ENCODE measurements around the gene CCDC77. TPM values are rescaled to one million over a fixed set of nuclear protein-coding genes. Genes with fewer than 3 reads are reported as not detected.

CCDC77 gene
- total and polyA plus RNA-seq, 2 experiments from 2014 or later, result 24.7 to 26.7 TPM

DNA sequence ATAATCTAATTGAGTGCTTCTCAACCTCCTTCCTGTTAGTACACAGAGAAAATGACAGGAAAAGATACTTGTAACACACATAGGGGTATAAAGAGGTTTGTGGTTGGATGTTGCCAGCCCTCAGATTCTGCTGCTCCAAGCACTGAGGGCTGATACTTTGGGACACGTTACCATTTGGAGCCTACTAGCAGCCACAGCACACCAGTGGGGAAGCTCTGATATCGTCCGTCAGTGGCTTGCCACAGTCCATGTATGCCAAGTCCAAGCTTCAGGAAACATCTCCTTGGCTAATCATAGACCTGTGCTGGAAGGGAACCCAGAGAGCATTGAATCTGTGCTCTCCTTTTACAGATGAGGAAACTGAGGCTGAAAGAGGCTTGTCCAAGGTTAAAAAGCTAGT is 80.6 kb downstream of the CCDC77 start:
- H3K4me3 ChIP-seq, result no peak overlapping the region
- Mint-ChIP-seq H3K27me3 (ENCODE audit: insufficient read depth, low read depth, poor library complexity) (peaks cover 2% of the 10 kb centered on the region), H3K4me3 (no peak overlapping the region), H3K4me1 (no peaks in the 10 kb centered on the region), H3K27ac (no peak overlapping the region), H3K36me3 (ENCODE audit: low read depth) (no peaks in the 10 kb centered on the region; the same call in 2 of the 3 replicates), H3K9me3 (peaks cover 1% of the 10 kb centered on the region; the same call in 1 of the 3 replicates)
- H3K27ac ChIP-seq (ENCODE audit: low read depth), result no peak overlapping the region
- H3K79me2 ChIP-seq (replicated peaks; ENCODE audit: insufficient read depth), result no peaks in the 10 kb centered on the region
- no peaks in the 10 kb centered on the region for H3K27me3 ChIP-seq (ENCODE audit: insufficient read depth)
- ATAC-seq (no peak), DNase-seq (ENCODE audit: low spot score) (no peak)
- no peaks in the 10 kb centered on the region for H3F3A ChIP-seq (replicated peaks; ENCODE audit: low read depth)
- no peak overlapping the region for H2AFZ ChIP-seq
- no peak for TF ChIP-seq NANOG (IDR thresholded peaks at IDR 0.05; ENCODE audit: borderline replicate concordance)
- TF ChIP-seq, protein P1, sequence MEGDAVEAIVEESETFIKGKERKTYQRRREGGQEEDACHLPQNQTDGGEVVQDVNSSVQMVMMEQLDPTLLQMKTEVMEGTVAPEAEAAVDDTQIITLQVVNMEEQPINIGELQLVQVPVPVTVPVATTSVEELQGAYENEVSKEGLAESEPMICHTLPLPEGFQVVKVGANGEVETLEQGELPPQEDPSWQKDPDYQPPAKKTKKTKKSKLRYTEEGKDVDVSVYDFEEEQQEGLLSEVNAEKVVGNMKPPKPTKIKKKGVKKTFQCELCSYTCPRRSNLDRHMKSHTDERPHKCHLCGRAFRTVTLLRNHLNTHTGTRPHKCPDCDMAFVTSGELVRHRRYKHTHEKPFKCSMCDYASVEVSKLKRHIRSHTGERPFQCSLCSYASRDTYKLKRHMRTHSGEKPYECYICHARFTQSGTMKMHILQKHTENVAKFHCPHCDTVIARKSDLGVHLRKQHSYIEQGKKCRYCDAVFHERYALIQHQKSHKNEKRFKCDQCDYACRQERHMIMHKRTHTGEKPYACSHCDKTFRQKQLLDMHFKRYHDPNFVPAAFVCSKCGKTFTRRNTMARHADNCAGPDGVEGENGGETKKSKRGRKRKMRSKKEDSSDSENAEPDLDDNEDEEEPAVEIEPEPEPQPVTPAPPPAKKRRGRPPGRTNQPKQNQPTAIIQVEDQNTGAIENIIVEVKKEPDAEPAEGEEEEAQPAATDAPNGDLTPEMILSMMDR (conservative IDR thresholded peaks at IDR 0.05; ENCODE audit: low read depth in 2 of 2), result no peak
- TF ChIP-seq, protein P2, sequence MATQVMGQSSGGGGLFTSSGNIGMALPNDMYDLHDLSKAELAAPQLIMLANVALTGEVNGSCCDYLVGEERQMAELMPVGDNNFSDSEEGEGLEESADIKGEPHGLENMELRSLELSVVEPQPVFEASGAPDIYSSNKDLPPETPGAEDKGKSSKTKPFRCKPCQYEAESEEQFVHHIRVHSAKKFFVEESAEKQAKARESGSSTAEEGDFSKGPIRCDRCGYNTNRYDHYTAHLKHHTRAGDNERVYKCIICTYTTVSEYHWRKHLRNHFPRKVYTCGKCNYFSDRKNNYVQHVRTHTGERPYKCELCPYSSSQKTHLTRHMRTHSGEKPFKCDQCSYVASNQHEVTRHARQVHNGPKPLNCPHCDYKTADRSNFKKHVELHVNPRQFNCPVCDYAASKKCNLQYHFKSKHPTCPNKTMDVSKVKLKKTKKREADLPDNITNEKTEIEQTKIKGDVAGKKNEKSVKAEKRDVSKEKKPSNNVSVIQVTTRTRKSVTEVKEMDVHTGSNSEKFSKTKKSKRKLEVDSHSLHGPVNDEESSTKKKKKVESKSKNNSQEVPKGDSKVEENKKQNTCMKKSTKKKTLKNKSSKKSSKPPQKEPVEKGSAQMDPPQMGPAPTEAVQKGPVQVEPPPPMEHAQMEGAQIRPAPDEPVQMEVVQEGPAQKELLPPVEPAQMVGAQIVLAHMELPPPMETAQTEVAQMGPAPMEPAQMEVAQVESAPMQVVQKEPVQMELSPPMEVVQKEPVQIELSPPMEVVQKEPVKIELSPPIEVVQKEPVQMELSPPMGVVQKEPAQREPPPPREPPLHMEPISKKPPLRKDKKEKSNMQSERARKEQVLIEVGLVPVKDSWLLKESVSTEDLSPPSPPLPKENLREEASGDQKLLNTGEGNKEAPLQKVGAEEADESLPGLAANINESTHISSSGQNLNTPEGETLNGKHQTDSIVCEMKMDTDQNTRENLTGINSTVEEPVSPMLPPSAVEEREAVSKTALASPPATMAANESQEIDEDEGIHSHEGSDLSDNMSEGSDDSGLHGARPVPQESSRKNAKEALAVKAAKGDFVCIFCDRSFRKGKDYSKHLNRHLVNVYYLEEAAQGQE (IDR thresholded peaks at IDR 0.05; ENCODE audit: unreplicated experiment), result no peak
- TF ChIP-seq, protein P3, sequence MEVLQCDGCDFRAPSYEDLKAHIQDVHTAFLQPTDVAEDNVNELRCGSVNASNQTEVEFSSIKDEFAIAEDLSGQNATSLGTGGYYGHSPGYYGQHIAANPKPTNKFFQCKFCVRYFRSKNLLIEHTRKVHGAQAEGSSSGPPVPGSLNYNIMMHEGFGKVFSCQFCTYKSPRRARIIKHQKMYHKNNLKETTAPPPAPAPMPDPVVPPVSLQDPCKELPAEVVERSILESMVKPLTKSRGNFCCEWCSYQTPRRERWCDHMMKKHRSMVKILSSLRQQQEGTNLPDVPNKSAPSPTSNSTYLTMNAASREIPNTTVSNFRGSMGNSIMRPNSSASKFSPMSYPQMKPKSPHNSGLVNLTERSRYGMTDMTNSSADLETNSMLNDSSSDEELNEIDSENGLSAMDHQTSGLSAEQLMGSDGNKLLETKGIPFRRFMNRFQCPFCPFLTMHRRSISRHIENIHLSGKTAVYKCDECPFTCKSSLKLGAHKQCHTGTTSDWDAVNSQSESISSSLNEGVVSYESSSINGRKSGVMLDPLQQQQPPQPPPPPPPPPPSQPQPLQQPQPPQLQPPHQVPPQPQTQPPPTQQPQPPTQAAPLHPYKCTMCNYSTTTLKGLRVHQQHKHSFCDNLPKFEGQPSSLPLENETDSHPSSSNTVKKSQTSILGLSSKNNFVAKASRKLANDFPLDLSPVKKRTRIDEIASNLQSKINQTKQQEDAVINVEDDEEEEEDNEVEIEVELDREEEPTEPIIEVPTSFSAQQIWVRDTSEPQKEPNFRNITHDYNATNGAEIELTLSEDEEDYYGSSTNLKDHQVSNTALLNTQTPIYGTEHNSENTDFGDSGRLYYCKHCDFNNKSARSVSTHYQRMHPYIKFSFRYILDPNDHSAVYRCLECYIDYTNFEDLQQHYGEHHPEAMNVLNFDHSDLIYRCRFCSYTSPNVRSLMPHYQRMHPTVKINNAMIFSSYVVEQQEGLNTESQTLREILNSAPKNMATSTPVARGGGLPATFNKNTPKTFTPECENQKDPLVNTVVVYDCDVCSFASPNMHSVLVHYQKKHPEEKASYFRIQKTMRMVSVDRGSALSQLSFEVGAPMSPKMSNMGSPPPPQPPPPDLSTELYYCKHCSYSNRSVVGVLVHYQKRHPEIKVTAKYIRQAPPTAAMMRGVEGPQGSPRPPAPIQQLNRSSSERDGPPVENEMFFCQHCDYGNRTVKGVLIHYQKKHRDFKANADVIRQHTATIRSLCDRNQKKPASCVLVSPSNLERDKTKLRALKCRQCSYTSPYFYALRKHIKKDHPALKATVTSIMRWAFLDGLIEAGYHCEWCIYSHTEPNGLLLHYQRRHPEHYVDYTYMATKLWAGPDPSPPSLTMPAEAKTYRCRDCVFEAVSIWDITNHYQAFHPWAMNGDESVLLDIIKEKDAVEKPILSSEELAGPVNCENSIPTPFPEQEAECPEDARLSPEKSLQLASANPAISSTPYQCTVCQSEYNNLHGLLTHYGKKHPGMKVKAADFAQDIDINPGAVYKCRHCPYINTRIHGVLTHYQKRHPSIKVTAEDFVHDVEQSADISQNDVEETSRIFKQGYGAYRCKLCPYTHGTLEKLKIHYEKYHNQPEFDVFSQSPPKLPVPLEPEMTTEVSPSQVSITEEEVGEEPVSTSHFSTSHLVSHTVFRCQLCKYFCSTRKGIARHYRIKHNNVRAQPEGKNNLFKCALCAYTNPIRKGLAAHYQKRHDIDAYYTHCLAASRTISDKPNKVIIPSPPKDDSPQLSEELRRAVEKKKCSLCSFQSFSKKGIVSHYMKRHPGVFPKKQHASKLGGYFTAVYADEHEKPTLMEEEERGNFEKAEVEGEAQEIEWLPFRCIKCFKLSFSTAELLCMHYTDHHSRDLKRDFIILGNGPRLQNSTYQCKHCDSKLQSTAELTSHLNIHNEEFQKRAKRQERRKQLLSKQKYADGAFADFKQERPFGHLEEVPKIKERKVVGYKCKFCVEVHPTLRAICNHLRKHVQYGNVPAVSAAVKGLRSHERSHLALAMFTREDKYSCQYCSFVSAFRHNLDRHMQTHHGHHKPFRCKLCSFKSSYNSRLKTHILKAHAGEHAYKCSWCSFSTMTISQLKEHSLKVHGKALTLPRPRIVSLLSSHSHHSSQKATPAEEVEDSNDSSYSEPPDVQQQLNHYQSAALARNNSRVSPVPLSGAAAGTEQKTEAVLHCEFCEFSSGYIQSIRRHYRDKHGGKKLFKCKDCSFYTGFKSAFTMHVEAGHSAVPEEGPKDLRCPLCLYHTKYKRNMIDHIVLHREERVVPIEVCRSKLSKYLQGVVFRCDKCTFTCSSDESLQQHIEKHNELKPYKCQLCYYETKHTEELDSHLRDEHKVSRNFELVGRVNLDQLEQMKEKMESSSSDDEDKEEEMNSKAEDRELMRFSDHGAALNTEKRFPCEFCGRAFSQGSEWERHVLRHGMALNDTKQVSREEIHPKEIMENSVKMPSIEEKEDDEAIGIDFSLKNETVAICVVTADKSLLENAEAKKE (CRISPR knock-in tag; IDR thresholded peaks at IDR 0.05), result no peak
- no peak for TF ChIP-seq STAT1 (IDR thresholded peaks at IDR 0.05; ENCODE audit: unreplicated experiment)
- TF ChIP-seq ZNF114 (CRISPR knock-in tag; IDR thresholded peaks at IDR 0.05), result no peak
- TF ChIP-seq EZH2phosphoT487 (IDR thresholded peaks at IDR 0.05; ENCODE audit: unreplicated experiment), result no peak
- no peak for TF ChIP-seq EZH2 (IDR thresholded peaks at IDR 0.05; ENCODE audit: low read depth, unreplicated experiment)
- no peak for TF ChIP-seq POLR2AphosphoS5 (IDR thresholded peaks at IDR 0.05; ENCODE audit: low read depth)
- no peak for TF ChIP-seq ZNF331 (CRISPR knock-in tag; IDR thresholded peaks at IDR 0.05; ENCODE audit: low read depth)
- TF ChIP-seq CREB1 (CRISPR knock-in tag; IDR thresholded peaks at IDR 0.05; ENCODE audit: low read depth), result no peak
- no peak for TF ChIP-seq JUNB (IDR thresholded peaks at IDR 0.05; ENCODE audit: unreplicated experiment)
- H3K4me2 ChIP-seq, result no peak overlapping the region
- no peaks in the 10 kb centered on the region for H3K36me3 ChIP-seq (ENCODE audit: insufficient read depth)
- H3K4me1 ChIP-seq (ENCODE audit: insufficient read depth), result no peaks in the 10 kb centered on the region
- no peaks in the 10 kb centered on the region for H3K9me2 ChIP-seq (ENCODE audit: insufficient read depth)
- peaks cover 9% of the 10 kb centered on the region; the same call in 1 of the 2 replicates for H4K20me1 ChIP-seq (replicated peaks; ENCODE audit: insufficient read depth)

Data from GM23338 (cell line).